PC-3 (cell line): ENCODE measurements around the gene PIM3.

Experiments
- CTCF ChIP-seq: fragments of 300-600 bp; sonication (generic); conservative IDR thresholded peaks from 2 replicates; pipeline ENCODE4 v1.5.1; 2017; ENCODE audit warnings: antibody characterized with exemption, low read depth, mild to moderate bottlenecking, low read length
- EZH2 ChIP-seq: fragments of 300-600 bp; sonication (generic); IDR thresholded peaks from one replicate; pipeline ENCODE4 v1.6.1; 2017; ENCODE audit warnings: antibody characterized with exemption, mild to moderate bottlenecking, low read length; ENCODE audit not compliant: unreplicated experiment

- no peak for TF ChIP-seq CTCF
- no peak for TF ChIP-seq EZH2
Measured at GRCh38 chr22:49997932-49998717, 37.6 kb downstream of the PIM3 start.
